HG03139 (cell line): ENCODE results near the gene LTB4R2.
A peak's percentile ranks its signal among the peaks of the same experiment; 100 is the strongest.

ENCODE experiments used
- ATAC-seq: cut with Tn5 transposase; IDR thresholded peaks from one replicate; pipeline ENCODE4 v1.9.1; 2021; ENCODE audit not compliant: unreplicated experiment

The LTB4R2 gene

GRCh38 chr14:24277071-24277470 is 32.9 kb upstream of the LTB4R2 start:
- ATAC-seq, result no peak

- ATAC-seq, result no peak
Measured at GRCh38 chr14:24277606-24278321, 32.2 kb upstream of the LTB4R2 start.

GRCh38 chr14:24278424-24278823 is 31.5 kb upstream of the LTB4R2 start:
- no peak for ATAC-seq

- ATAC-seq, result no peak
Measured at GRCh38 chr14:24279301-24280186, 30.4 kb upstream of the LTB4R2 start.

GRCh38 chr14:24280797-24281460 is 29.0 kb upstream of the LTB4R2 start:
- ATAC-seq, result no peak

GRCh38 chr14:24281636-24282035 is 28.3 kb upstream of the LTB4R2 start:
- no peak for ATAC-seq

- no peak for ATAC-seq
Measured at GRCh38 chr14:24282736-24283135, 27.2 kb upstream of the LTB4R2 start.

GRCh38 chr14:24283796-24284460 is 26.0 kb upstream of the LTB4R2 start:
- ATAC-seq, result no peak

- no peak for ATAC-seq
Measured at GRCh38 chr14:24284501-24285035, 25.4 kb upstream of the LTB4R2 start.

- ATAC-seq, result no peak
Measured at GRCh38 chr14:24285351-24285750, 24.6 kb upstream of the LTB4R2 start.

GRCh38 chr14:24286996-24287395 is 22.9 kb upstream of the LTB4R2 start:
- no peak for ATAC-seq

- no peak for ATAC-seq
Measured at GRCh38 chr14:24289649-24290280, 20.2 kb upstream of the LTB4R2 start.

GRCh38 chr14:24290746-24291145 is 19.2 kb upstream of the LTB4R2 start:
- ATAC-seq, result no peak

- no peak for ATAC-seq
Measured at GRCh38 chr14:24291446-24292117, 18.4 kb upstream of the LTB4R2 start.

GRCh38 chr14:24292118-24292807 is 17.7 kb upstream of the LTB4R2 start:
- ATAC-seq, result no peak

GRCh38 chr14:24293525-24293924 is 16.4 kb upstream of the LTB4R2 start:
- no peak for ATAC-seq

GRCh38 chr14:24296341-24297157 is 13.4 kb upstream of the LTB4R2 start:
- peak; percentile 51 for ATAC-seq

GRCh38 chr14:24297190-24297964 is 12.6 kb upstream of the LTB4R2 start:
- peak; percentile 22 for ATAC-seq
